OCI-LY3 (cell line): ENCODE data around the gene TDRKH.

ENCODE experiments used
- EZH2phosphoT487 ChIP-seq: fragments of 200-600 bp; shearing (Covaris generic); IDR thresholded peaks from 2 replicates; pipeline ENCODE4 v1.6.1; 2018; ENCODE audit warnings: antibody characterized with exemption, mixed run types, low read depth
- TF ChIP-seq, protein P1 (sequence below): fragments of 200-600, 300-600 bp; sonication (generic); IDR thresholded peaks from 2 replicates; pipeline ENCODE4 v1.5.1; 2014; ENCODE audit warnings: antibody characterized with exemption, low read length, low read depth

DNA sequence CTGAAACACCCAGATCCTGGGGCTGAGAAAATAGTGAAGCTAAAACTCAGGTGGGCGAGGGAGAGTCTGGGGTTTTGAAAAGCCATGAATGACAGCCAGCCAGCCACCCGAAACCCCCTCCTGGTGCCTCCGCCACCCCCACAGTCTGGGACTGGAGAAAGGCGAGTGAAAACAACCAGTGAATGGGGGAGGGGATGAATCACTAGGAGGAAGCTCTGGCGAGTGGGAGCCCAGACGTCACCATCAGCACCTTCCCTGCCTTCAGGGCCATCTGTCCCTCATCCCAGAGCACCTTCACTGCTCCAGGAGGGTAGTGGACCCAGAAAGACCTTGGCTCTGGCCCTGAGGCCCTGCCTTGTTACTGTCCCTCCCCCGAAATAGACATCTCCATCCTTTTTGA lies 32.1 kb upstream of the TDRKH start:
- no peak for TF ChIP-seq EZH2phosphoT487
- TF ChIP-seq, protein P1, sequence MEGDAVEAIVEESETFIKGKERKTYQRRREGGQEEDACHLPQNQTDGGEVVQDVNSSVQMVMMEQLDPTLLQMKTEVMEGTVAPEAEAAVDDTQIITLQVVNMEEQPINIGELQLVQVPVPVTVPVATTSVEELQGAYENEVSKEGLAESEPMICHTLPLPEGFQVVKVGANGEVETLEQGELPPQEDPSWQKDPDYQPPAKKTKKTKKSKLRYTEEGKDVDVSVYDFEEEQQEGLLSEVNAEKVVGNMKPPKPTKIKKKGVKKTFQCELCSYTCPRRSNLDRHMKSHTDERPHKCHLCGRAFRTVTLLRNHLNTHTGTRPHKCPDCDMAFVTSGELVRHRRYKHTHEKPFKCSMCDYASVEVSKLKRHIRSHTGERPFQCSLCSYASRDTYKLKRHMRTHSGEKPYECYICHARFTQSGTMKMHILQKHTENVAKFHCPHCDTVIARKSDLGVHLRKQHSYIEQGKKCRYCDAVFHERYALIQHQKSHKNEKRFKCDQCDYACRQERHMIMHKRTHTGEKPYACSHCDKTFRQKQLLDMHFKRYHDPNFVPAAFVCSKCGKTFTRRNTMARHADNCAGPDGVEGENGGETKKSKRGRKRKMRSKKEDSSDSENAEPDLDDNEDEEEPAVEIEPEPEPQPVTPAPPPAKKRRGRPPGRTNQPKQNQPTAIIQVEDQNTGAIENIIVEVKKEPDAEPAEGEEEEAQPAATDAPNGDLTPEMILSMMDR = no peak
